Activated CD4-positive, alpha-beta T cell treated with anti-CD3 and anti-CD28 coated beads for 4 hours (primary cell): ENCODE measurements around the gene ZNF668.
"Not testable (repeated sequence)": the region's sequence is repeated elsewhere in the genome, so short reads cannot be mapped to it uniquely, and the experiment has no call there.

ENCODE experiments used
- DNase-seq, 2 donors: peaks; one replicate each; pipeline ENCODE4 v3.0.0-alpha.2; 2020

Gene ZNF668

GRCh38 chr16:31055613-31056012, 18.4 kb downstream of the ZNF668 start:
- DNase-seq: no peak

DNA sequence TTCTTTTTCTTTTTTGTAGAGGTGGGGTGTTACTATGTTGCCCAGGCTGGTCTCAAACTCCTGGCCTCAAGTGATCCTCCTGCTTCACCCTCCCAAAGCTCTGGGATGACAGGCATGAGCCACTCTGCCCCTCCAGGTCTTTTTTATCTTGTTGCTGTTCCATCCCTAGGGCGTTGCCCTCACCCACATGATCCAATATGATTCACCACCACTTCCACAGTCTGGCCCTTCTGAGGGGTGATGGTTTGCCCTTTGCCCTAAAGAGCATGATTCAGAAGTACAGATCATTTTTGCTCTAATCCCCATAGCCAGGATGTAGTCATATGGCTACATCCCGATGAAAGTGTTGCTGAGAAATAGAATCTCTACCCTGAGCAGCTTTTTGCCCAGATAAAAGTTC, 21.9 kb downstream of the ZNF668 start:
- no peak for DNase-seq

DNA sequence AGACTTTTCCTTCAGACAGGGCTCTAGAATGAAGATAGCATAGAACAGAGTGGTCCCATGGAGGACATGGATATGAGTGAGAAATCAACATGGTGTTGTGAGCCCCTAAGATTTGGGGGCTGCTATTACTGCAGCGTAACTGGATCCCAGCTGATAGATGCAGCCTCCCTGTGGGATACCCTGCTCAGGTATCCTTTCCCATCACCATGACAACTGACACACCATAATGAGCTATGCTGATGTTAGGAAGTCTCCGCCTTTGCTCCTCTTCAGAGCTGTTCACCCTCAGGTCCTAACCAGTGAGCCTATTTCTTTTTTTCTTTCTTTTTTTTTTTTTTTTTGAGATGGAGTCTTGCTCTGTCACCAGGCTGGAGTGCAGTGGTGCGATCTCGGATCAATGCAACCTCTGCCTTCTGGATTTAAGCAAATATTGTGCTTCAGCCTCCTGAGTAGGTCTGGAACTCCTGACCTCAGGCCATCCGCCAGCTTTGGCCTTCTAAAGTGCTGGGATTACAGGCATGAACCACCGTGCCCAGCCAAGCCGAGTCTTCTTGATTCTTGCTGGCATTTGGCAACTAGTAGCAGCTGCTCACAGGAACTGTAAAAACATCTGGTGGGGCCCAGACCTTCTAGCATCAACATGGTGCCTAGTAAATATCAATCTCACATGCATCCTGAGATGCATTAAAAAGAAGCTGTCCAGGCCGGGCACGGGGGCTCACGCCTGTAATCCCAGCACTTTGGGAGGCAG, 23.6 kb downstream of the ZNF668 start:
- DNase-seq: no peak

- DNase-seq: no peak
These were observed 30.1 kb downstream of the ZNF668 start for GRCh38 chr16:31043898-31044481.

GRCh38 chr16:31043352-31043751, 30.7 kb downstream of the ZNF668 start:
- no peak for DNase-seq

DNA sequence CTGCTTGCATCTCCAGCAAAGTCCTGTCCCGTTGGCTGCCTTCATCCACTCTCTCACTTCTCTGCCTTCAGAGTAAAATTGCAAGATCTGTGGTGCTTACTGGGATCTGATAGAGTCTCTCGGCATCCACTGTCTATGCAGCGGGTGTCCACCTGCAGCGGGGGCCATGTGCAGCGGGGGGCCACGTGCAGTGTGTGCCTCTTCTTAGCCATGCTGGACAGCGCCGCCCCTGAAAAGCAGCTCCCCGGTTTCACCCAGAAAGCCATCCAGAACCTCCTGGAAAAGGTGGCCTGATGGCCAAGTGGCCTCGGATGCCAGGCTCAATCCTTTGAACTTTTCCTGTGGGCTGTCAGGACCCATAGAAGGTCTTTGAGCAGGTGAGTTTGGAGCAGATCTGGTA, 31.2 kb downstream of the ZNF668 start:
- no peak for DNase-seq

DNA sequence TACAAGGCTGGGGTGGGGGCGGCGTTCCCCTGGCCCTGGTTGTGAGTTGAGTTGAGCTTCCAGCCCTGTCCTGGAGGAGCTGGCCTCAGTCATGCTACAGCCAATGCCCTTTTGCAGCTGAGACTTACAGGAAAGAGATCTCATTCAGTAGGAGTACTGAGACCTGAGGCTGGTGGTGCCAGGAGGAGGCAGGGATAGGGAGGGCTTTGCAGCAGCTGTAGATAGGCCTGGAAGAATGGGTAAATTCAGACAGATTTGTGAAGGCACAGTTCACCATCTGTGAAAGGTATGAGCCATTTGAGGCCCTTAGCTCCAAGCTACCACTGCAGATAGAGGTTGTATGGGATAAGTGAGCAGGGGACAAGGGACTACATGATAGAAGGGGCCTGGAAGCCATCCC, 35.0 kb downstream of the ZNF668 start:
- DNase-seq: no peak

- DNase-seq: no peak
These were observed 37.3 kb downstream of the ZNF668 start for GRCh38 chr16:31036691-31037090.

GRCh38 chr16:31033709-31034492, 40.1 kb downstream of the ZNF668 start:
- DNase-seq: peak; percentile 87 to 89

DNA sequence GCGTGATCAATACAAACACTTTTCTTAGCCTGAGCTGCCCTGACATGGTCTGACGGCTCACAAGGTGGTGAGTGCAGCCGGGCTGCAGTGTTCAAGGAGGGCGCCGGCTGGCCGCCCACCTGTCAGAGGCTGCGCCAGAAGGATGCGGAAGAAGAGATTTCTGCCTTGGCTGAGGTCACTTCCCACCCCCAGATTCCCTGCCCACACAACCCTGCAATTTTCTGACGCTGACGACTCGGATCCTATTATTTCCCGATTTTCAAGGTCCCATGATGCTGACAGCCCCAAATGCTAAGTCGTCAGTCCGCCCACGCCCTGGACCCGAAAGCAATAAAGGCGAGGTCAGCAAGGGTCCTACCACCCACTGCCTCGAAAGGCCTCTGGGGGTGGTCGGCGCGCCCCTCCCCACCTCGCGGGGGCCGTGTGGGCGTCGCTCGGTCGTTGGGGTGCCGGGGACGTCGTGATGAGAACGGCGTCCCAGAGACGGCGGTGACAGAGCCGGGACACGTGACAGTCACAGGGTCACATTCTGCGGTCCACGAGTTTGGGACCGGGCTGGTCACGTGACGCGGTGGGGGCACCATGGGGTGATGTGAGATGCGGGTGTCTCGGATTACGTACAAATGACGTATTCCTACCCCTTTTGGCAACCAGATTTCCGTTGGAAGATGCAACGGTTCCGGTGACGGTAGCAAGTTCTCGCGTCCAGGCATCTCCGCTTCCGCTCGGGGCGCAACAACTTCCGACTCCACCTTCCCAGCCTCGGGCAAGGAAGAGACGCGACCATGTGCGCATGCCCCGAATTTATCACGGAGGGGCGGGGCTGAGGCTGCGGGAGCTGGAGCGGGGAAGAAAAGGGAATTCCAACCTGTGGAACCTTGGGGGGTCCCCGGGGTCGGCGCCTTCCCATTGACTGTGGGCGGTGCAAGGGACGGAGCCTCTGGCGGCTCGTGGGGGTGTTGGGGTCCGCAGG, 41.0 kb downstream of the ZNF668 start, which contains the start of gene STX4:
Gene STX4, plus strand, starts transcription at position 823 of the 973 bp plus-strand sequence. CDS start 248 bp downstream, outside the sequence.
- DNase-seq: peak; percentile 96 to 97

GRCh38 chr16:31031276-31031675, 42.8 kb downstream of the ZNF668 start:
- no peak for DNase-seq

DNA sequence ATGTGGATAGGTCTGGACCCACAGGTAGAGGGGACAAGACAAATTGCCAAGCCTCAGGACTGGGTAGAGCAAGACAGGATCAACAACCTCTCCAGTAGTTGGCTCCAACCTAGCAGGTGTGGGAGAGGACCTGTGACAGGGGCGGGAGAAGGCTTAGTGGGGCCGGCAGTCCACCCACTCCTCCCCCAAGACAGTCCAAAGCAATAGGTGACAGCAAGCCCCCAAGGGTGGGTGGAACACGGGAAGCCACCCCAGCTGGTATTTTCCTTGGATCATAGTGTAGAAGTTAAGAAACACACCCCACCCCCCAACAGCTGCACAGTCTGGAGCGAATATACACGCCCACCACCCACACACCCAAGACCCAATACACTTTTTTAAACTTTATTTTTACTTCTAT, 44.8 kb downstream of the ZNF668 start:
- no peak for DNase-seq

GRCh38 chr16:31025339-31025738, 48.7 kb downstream of the ZNF668 start:
- DNase-seq: no peak

DNA sequence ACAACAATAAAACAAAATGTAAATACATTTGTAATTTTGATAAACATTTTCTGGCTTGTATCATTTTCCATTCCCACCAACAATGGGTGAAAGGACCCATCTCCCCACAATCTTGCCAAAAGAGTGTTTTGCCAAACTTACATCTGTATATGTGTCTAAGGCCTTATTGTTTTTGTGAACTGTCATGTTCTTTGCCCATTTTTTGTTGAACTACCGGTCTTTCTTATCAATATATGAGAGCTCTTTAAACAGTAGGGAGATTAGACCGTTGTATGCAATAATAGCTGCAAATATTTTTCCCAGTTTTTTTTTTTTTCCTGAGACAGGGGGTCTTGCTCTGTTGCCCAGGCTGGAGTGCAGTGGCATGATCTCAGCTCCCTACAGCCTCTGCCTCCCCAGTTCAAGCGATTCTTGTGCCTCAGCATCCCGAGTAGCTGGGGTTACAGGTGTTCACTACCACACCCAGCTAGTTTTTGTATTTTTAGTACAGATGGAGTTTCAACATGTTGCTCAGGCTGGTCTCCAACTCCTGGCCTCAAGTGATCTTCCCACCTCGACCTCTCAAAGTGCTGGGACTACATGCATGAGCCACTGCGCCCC, 50.3 kb downstream of the ZNF668 start:
- no peak for DNase-seq

- DNase-seq: no peak
These were observed 50.8 kb downstream of the ZNF668 start for GRCh38 chr16:31023252-31023602.

GRCh38 chr16:31022544-31023251, 51.3 kb downstream of the ZNF668 start:
- no peak for DNase-seq

DNA sequence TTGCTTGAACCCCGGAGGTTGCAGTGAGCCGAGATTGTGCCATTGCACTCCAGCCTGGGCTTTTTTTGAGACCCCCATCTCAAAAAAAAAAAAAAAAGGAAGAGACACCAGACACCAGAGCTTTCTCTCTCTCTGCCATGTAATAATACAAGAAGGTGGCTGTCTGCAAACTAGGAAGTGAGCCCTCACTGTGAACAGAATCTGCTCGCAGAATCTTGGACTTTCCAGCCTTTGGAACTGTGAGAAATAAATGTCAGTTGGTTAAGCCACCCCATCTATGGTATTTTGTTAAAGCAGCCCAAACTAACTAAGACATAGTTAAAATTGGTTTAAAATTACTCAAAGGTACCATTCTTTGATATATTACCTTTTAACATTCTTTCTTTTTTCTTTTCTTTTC, 53.5 kb downstream of the ZNF668 start:
- DNase-seq: no peak

DNA sequence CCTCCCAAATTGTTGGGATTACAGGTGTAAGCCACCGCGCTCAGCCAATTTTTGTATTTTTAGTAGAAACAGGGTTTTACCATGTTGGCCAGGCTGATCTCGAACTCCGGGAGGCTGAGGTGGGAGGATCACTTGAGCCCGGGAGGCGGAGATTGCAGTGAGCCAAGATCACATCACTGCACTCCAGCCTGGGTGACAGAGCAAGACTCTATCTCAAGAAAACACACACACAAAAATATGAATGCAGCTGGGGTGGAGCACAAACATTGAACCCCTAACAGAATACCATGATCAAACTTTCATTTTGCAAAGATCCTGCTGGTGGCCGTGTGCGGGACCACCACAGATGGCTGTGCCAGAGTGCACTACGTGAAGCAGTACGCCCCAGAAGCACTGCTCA, 56.3 kb downstream of the ZNF668 start:
- not testable (repeated sequence) for DNase-seq

DNA sequence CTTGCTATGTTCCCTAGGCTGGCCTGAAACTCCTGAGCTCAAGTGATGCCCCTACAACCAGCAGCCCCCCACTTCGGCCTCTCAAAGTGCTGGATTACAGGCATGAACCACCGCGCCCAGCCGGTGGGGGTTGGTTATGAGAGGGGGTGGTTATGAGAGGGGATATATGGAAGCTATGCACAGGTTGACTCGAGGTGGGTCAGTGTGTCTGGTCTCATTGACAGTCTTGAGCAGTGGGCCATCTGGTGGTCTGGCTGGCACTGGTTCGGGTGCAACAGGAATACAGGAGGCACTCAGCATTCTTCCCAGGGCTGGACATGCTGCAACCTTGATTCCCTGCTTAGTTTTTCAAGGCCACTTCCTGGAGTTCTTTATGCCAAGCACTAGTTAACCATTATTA, 58.0 kb downstream of the ZNF668 start:
- no peak for DNase-seq

DNA sequence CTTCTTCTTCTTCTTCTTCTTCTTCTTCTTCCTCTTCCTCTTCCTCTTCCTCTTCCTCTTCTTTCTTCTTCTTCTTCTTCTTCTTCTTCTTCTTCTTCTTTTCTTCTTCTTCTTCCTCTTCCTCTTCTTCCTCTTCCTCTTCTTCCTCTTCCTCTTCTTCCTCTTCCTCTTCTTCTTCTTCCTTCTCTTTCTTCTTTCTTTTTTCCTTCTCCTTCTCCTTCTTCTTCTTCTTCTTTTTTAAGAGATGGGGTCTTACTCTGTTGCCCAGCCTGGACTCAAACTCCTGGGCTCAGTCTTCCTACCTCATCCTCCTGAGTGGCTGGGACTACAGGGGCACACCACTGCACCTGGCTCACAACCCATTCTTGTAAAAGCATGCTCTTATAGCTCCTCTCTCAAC, 60.7 kb downstream of the ZNF668 start:
- DNase-seq: not testable (repeated sequence)

DNA sequence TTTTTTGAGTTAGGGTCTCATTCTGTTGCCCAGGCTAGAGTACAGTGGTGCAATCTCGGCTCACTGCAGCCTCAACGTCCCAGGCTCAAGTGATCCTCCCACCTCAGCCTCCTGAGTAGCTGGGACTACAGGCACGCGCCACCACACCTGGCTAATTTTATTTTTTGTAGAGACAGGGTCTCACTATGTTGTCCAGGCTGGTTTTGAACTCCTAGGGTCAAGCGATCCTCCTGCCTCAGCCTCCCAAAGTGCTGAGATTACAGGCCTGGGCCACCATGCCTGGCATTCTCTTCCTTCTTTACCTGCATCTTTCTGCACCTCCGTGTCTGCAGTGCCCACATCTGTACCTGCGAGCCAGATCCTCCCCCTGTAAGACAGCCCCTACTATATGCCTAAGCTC, 62.2 kb downstream of the ZNF668 start:
- not testable (repeated sequence) for DNase-seq
